ENCODE results near the gene GABRG3.

Gene GABRG3

GRCh38 chr15:27222479-27222878 lies 251.5 kb downstream of the GABRG3 start:
- Histone ChIP-seq H3K9me3 (ENCODE audit: control insufficient read depth, insufficient read depth, low read length) (no peaks in the 10 kb centered on the region), H3K36me3 (ENCODE audit: insufficient read depth, low read length) (no peaks in the 10 kb centered on the region), H3K9ac (ENCODE audit: low read depth, low read length) (no peak overlapping the region), H3K4me1 (ENCODE audit: insufficient read depth, low read length) (0 out of 2 replicates have a peak, but pooled peaks cover 4% of the 10 kb centered on the region)

GRCh38 chr15:27223179-27223578 lies 252.2 kb downstream of the GABRG3 start:
- Histone ChIP-seq H3K9me3 (ENCODE audit: control insufficient read depth, insufficient read depth, low read length) (no peaks in the 10 kb centered on the region), H3K9ac (ENCODE audit: low read depth, low read length) (no peak overlapping the region), H3K4me1 (ENCODE audit: insufficient read depth, low read length) (0 out of 2 replicates have a peak, but pooled peaks cover 4% of the 10 kb centered on the region), H3K36me3 (ENCODE audit: insufficient read depth, low read length) (no peaks in the 10 kb centered on the region)

GRCh38 chr15:27231811-27232210 lies 260.8 kb downstream of the GABRG3 start:
- Histone ChIP-seq H3K9me3 (ENCODE audit: control insufficient read depth, insufficient read depth, low read length) (no peaks in the 10 kb centered on the region), H3K9ac (ENCODE audit: low read depth, low read length) (no peak overlapping the region), H3K4me1 (ENCODE audit: insufficient read depth, low read length) (no peaks in the 10 kb centered on the region), H3K36me3 (ENCODE audit: insufficient read depth, low read length) (no peaks in the 10 kb centered on the region)

DNA sequence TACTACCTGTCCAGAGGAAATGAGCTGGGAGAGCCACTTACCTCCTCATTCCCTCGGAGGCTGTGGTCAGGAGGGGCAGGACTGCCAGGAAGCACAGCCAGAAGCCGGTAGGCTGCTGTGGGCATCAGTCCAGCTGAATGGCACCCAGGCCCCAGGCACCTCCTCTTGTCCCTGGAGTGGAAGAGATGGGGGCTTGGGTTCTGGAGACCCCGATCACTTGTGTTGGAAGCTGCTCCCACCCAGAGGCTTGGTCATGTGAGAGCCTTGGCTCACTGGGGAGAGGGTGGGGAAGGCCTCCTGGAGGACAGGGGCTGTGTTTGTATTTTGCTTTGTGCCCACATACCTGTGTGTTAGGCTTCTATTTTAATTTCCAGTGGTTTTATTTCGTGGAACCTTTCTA lies 261.9 kb downstream of the GABRG3 start:
- no peak overlapping the region for H3K9ac ChIP-seq (ENCODE audit: low read depth, low read length)
- H3K4me1 ChIP-seq (ENCODE audit: insufficient read depth, low read length), result no peaks in the 10 kb centered on the region
- H3K36me3 ChIP-seq (ENCODE audit: insufficient read depth, low read length), result no peaks in the 10 kb centered on the region
- no peaks in the 10 kb centered on the region for H3K9me3 ChIP-seq (ENCODE audit: control insufficient read depth, insufficient read depth, low read length)

DNA sequence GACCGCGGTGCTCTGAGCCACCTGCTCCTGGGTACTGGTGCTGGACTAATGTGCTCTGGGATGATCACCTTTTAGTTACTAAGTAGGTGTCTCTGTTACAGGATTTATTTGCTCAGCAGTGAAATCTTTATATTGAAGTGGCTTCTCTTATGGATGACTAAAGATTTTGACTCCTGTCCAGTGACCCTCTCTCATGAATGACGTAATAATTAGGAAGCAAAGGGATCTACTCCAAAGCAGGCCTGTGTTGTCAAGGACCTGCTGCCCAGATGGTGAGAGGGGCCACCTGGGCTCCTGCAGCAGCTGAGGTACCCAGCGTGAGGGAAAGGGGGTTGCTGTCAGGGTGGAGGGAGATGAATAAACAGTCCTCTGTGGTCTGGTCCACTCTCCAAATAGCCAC lies 263.6 kb downstream of the GABRG3 start:
- Histone ChIP-seq H3K4me1 (ENCODE audit: insufficient read depth, low read length) (no peaks in the 10 kb centered on the region), H3K9me3 (ENCODE audit: control insufficient read depth, insufficient read depth, low read length) (no peaks in the 10 kb centered on the region), H3K36me3 (ENCODE audit: insufficient read depth, low read length) (no peaks in the 10 kb centered on the region), H3K9ac (ENCODE audit: low read depth, low read length) (no peak overlapping the region)

DNA sequence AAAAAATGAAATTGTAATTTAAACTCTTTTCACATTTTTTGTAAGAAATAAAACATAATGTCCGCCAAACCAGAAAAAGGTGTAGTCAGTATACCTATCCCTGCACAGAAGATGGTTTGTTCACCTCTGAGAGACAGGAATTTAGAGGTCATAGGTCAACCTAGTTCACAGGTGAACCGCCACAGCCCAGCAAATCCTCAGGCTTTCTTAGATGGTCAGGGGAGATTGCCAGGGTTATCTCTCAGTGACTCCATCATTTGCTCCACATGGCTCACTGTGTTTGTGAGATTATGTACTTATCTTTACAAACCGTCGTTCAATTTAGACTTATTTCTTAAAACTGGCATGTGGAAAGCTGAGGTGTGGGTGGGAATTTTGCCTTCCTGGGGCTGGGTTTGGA lies 264.2 kb downstream of the GABRG3 start:
- no peaks in the 10 kb centered on the region for H3K36me3 ChIP-seq (ENCODE audit: insufficient read depth, low read length)
- H3K9ac ChIP-seq (ENCODE audit: low read depth, low read length), result no peak overlapping the region
- no peaks in the 10 kb centered on the region for H3K9me3 ChIP-seq (ENCODE audit: control insufficient read depth, insufficient read depth, low read length)
- no peaks in the 10 kb centered on the region for H3K4me1 ChIP-seq (ENCODE audit: insufficient read depth, low read length)

GRCh38 chr15:27235681-27236080 lies 264.7 kb downstream of the GABRG3 start:
- Histone ChIP-seq H3K9ac (ENCODE audit: low read depth, low read length) (no peak overlapping the region), H3K9me3 (ENCODE audit: control insufficient read depth, insufficient read depth, low read length) (no peaks in the 10 kb centered on the region), H3K36me3 (ENCODE audit: insufficient read depth, low read length) (no peaks in the 10 kb centered on the region), H3K4me1 (ENCODE audit: insufficient read depth, low read length) (no peaks in the 10 kb centered on the region)

- Histone ChIP-seq H3K4me1 (ENCODE audit: insufficient read depth, low read length) (0 out of 2 replicates have a peak, but pooled peaks cover 4% of the 10 kb centered on the region), H3K9ac (ENCODE audit: low read depth, low read length) (no peak overlapping the region), H3K36me3 (ENCODE audit: insufficient read depth, low read length) (no peaks in the 10 kb centered on the region), H3K9me3 (ENCODE audit: control insufficient read depth, insufficient read depth, low read length) (no peaks in the 10 kb centered on the region)
These were observed 266.4 kb downstream of the GABRG3 start for GRCh38 chr15:27237319-27237939.

DNA sequence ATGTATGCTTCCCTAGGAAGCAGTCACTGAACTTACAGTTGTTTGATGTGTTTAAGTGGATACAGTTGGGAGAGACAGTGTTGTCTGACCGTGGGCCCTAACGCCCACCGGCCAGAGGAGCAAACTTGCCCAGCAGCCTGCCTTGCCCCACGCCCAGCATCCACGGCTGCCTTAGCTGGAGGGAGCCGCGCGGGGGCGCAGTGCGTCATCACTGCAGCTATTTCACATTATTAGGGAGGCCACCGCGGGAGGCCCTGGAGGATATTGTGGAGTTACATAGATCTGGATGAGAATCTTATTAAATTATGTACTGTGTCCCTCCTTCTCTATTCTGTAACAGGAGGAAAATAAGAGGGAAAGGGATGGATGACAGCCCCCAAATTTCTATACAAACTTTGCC lies 267.2 kb downstream of the GABRG3 start:
- H3K4me1 ChIP-seq (ENCODE audit: insufficient read depth, low read length), result 0 out of 2 replicates have a peak, but pooled peaks cover 4% of the 10 kb centered on the region
- no peaks in the 10 kb centered on the region for H3K36me3 ChIP-seq (ENCODE audit: insufficient read depth, low read length)
- no peak overlapping the region for H3K9ac ChIP-seq (ENCODE audit: low read depth, low read length)
- H3K9me3 ChIP-seq (ENCODE audit: control insufficient read depth, insufficient read depth, low read length), result no peaks in the 10 kb centered on the region

- 0 out of 2 replicates have a peak, but pooled peaks cover 4% of the 10 kb centered on the region for H3K4me1 ChIP-seq (ENCODE audit: insufficient read depth, low read length)
- no peaks in the 10 kb centered on the region for H3K36me3 ChIP-seq (ENCODE audit: insufficient read depth, low read length)
- no peaks in the 10 kb centered on the region for H3K9me3 ChIP-seq (ENCODE audit: control insufficient read depth, insufficient read depth, low read length)
- H3K9ac ChIP-seq (ENCODE audit: low read depth, low read length), result no peak overlapping the region
These were observed 267.9 kb downstream of the GABRG3 start for GRCh38 chr15:27238707-27239423.

- Histone ChIP-seq H3K36me3 (ENCODE audit: insufficient read depth, low read length) (no peaks in the 10 kb centered on the region), H3K9me3 (ENCODE audit: control insufficient read depth, insufficient read depth, low read length) (no peaks in the 10 kb centered on the region), H3K9ac (ENCODE audit: low read depth, low read length) (no peak overlapping the region), H3K4me1 (ENCODE audit: insufficient read depth, low read length) (0 out of 2 replicates have a peak, but pooled peaks cover 4% of the 10 kb centered on the region)
These were observed 271.0 kb downstream of the GABRG3 start for GRCh38 chr15:27241943-27242342.

DNA sequence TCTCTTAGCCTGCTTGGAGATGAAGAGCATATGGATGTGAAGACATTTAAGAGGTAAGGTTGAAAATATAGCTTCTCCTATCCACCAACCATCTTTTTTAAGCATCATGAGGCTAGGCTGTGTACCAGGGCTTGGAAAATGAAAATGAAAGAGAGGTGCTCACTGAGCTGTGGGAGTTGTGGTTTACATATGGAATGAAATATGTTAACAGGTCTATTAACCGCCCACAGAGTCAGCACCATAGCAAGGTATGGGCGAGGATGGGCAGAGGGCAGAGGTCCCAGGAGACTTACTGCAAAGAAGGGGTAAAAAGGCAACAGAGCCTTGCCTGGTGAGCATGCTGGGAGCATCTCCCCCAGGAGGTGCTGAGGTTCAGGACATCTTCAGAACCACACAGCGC lies 273.1 kb downstream of the GABRG3 start:
- H3K9me3 ChIP-seq (ENCODE audit: control insufficient read depth, insufficient read depth, low read length), result no peaks in the 10 kb centered on the region
- H3K36me3 ChIP-seq (ENCODE audit: insufficient read depth, low read length), result no peaks in the 10 kb centered on the region
- H3K4me1 ChIP-seq (ENCODE audit: insufficient read depth, low read length), result 0 out of 2 replicates have a peak, but pooled peaks cover 4% of the 10 kb centered on the region
- no peak overlapping the region for H3K9ac ChIP-seq (ENCODE audit: low read depth, low read length)

DNA sequence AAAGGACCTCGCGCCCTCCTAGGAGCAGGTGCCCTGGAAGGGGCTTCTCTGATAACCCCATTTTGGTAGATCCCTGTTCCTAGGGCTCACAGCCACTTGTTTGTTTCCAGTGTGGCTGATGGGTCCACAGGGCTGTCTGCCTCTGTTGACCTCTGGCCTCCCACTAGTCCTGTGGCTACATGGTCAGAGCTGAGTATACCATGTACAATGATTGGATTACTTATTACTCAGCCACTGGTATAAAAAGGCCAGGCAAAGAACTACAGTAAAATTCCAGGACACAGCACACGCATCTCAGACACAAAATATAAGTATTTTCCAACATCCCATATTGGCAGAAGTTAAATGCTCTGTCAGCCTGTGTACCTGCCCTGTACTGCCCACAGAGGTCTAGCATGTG lies 277.3 kb downstream of the GABRG3 start:
- H3K9me3 ChIP-seq (ENCODE audit: control insufficient read depth, insufficient read depth, low read length), result no peaks in the 10 kb centered on the region
- no peak overlapping the region for H3K9ac ChIP-seq (ENCODE audit: low read depth, low read length)
- H3K36me3 ChIP-seq (ENCODE audit: insufficient read depth, low read length), result no peaks in the 10 kb centered on the region
- H3K4me1 ChIP-seq (ENCODE audit: insufficient read depth, low read length), result no peaks in the 10 kb centered on the region

- Histone ChIP-seq H3K9me3 (ENCODE audit: control insufficient read depth, insufficient read depth, low read length) (no peaks in the 10 kb centered on the region), H3K9ac (ENCODE audit: low read depth, low read length) (no peak overlapping the region), H3K36me3 (ENCODE audit: insufficient read depth, low read length) (no peaks in the 10 kb centered on the region), H3K4me1 (ENCODE audit: insufficient read depth, low read length) (no peaks in the 10 kb centered on the region)
These were observed 278.2 kb downstream of the GABRG3 start for GRCh38 chr15:27249046-27249759.

- Histone ChIP-seq H3K36me3 (ENCODE audit: insufficient read depth, low read length) (no peaks in the 10 kb centered on the region), H3K9ac (ENCODE audit: low read depth, low read length) (no peak overlapping the region), H3K9me3 (ENCODE audit: control insufficient read depth, insufficient read depth, low read length) (no peaks in the 10 kb centered on the region), H3K4me1 (ENCODE audit: insufficient read depth, low read length) (no peaks in the 10 kb centered on the region)
These were observed 278.8 kb downstream of the GABRG3 start for GRCh38 chr15:27249760-27250109.
